Right kidney (tissue), 1 donor: ENCODE measurements around the gene ATP6V1B1.
"Not testable (repeated sequence)": the region's sequence is repeated elsewhere in the genome, so short reads cannot be mapped to it uniquely, and the experiment has no call there.

Source experiments
- DNase-seq: peaks from one replicate; pipeline ENCODE4 v3.0.0-alpha.2; 2016

ATP6V1B1 gene

DNA sequence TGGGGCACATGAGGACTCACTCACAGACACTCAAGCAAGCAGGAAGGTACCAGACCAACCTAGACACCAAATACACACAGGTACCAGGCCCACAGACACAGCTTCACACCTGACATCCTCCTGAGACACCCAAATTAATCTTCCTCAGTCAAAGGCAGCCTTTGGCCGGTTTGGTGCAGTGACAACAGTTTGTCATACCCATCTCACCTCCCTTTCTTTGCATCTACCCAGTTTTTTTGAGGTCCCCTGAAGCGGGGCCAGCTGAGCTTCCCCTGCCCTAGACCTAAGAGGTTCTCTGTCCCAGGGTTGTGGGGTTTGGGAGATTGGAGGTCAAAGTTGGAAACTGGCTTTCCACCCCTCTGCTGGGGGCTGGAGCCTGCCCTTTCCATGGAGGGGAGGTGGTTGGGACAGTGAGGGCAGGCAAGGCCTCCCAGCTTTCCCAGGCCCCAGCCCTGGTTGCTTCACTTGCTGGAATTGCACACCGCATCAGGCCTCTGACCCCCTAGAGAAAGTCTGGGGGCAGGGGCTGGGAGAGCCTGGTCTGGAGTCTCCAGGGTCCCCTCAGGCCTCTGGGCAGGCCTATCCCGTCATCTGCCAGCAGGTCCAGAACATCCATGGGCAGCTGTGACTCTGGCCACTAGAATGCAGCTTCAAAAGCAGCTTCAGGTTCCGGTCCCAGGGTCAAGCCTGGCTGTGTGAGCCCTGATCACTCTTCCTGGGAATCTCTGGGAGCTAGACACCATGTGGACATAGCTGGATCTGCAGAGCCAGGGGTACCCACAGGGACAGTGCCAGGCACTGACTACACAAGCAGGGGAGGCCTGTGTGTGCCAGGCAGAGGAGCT lies 71.5 kb downstream of the ATP6V1B1 start:
- DNase-seq = no peak

DNA sequence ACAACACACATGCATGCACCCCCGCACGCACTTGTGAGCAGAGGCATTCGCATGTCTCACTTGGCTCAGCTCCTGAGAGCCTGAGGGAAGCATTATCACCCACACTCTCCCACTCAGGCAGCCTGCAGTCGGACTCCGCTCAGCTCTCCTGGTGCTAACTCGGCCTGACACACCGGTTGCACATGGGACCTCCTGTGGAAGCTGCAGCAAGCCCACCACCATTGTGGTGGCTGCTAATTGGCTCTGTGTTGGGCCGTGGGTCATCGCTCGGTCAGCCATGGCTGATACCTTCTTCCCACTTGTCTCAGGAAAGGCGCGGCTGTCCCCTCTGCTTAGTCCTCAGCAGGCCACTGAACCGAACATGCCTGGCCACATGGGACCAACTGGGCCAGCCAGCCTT lies 72.6 kb downstream of the ATP6V1B1 start:
- DNase-seq = no peak

DNA sequence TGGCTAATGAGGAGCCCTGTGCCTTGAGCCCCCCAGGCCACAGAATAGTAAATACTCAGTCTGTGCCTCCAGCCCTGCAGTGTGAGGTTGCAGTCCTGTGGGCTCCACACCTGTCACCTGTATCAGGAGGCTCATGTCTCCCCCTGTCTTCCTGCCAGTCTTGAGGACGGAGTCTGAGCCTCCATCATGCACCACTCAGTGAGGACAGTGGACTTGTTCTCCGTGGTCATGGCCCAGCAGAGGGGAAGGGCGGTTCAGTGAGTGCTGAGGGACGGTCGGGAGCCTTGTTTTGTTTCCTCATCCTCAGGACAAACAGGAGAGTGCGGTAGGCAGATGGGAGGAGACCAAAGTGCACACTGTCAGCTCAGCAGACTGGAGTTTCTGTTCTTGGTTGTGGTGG lies 76.1 kb downstream of the ATP6V1B1 start:
- DNase-seq = not testable (repeated sequence)
